GM12865 (cell line): ENCODE measurements around the gene RHOXF1.
"Not testable (repeated sequence)": the region's sequence is repeated elsewhere in the genome, so short reads cannot be mapped to it uniquely, and the experiment has no call there.

Experiments
- DNase-seq: peaks from one replicate; pipeline ENCODE4 v3.0.0; 2010; ENCODE audit warnings: low read depth
- H3K4me3 ChIP-seq: 2 replicates; pipeline ENCODE4 v1.5.1; 2011; ENCODE audit warnings: mild to moderate bottlenecking, low read depth, low read length, control low read depth
- TF ChIP-seq, protein P1 (sequence below): IDR thresholded peaks from 2 replicates; pipeline ENCODE4 v1.5.1; 2011; ENCODE audit warnings: low read length, control low read depth, low read depth, inconsistent platforms; ENCODE audit not compliant: insufficient read depth; ENCODE audit errors: missing control alignments

The RHOXF1 gene

DNA sequence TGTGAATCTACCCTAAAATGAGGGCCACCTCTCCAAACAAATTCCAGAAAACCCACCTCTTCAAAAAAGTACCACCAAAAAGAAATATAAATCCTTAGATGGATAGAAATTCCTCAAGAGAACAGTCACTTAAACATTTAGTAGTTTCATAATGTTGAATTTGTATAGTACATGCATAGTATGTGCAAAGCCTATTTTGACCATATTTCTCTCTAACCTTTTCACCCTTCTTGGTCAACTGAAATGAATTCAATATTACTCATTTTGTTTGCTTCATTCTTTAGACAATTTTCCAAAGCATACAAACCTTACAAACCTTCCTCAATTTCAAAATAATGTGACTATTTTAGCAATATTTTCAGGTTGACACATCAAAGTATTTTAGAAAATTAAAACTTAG is 4.1 kb downstream of the RHOXF1 start:
- no peak overlapping the region for H3K4me3 ChIP-seq

DNA sequence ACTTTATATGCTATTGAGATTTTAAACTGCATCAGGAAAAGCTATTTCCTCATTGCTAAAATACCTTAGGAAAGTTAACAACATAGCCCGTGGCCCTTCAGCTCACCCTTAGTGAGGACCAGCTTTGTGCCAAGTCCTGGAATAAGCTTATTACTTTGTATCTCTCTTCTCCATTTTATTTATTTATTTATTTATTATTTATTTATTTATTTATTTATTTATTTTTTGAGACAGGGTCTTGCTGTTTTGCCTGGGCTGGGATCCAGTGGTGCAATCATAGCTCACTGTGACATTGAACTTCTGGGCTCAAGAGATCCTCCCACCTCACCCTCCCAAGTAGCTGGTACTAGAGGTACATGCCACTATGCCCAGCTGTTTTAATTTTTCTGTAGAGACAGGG is 6.3 kb downstream of the RHOXF1 start:
- no peak for DNase-seq
- TF ChIP-seq, protein P1, sequence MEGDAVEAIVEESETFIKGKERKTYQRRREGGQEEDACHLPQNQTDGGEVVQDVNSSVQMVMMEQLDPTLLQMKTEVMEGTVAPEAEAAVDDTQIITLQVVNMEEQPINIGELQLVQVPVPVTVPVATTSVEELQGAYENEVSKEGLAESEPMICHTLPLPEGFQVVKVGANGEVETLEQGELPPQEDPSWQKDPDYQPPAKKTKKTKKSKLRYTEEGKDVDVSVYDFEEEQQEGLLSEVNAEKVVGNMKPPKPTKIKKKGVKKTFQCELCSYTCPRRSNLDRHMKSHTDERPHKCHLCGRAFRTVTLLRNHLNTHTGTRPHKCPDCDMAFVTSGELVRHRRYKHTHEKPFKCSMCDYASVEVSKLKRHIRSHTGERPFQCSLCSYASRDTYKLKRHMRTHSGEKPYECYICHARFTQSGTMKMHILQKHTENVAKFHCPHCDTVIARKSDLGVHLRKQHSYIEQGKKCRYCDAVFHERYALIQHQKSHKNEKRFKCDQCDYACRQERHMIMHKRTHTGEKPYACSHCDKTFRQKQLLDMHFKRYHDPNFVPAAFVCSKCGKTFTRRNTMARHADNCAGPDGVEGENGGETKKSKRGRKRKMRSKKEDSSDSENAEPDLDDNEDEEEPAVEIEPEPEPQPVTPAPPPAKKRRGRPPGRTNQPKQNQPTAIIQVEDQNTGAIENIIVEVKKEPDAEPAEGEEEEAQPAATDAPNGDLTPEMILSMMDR: no peak
- H3K4me3 ChIP-seq: no peak overlapping the region

More for the DNA sequence above, 4.1 kb downstream of the RHOXF1 start:
- TF ChIP-seq, protein P1: no peak
- no peak for DNase-seq

DNA sequence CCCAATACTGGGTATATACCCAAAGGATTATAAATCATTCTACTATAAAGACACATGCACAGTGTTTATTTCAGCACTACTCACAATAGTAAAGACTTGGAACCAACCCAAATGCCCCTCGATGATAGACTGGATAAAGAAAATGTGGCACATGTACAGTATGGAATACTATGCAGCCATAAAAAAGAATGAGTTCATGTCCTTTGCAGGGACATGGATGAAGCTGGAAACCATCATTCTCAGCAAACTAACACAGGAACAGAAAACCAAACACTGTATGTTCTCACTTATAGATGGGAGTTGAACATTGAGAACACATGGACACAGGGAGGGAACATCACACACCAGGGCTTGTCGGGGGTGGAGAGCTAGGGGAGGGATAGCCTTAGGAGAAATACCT is 11.0 kb downstream of the RHOXF1 start:
- H3K4me3 ChIP-seq, DNase-seq: not testable (repeated sequence)

DNA sequence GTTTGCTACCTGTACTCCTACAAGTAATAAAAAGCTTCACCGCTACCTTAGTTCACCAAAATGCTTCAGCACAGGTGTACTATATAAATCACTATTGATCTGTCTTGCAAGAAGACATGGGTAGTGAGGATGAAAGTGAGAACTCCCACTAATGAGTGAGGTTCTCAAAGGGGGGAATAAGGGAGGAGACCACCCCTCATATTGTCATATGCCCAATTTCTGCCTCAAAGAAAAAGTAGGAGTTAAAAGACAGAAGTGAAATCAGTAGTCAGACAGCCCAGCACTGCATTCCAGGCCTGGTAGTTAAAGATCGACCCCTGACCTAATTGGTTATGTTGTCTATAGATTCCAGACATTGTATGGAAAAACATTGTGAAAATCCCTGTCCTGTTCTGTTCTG is 14.7 kb downstream of the RHOXF1 start:
- not testable (repeated sequence) for DNase-seq, H3K4me3 ChIP-seq

DNA sequence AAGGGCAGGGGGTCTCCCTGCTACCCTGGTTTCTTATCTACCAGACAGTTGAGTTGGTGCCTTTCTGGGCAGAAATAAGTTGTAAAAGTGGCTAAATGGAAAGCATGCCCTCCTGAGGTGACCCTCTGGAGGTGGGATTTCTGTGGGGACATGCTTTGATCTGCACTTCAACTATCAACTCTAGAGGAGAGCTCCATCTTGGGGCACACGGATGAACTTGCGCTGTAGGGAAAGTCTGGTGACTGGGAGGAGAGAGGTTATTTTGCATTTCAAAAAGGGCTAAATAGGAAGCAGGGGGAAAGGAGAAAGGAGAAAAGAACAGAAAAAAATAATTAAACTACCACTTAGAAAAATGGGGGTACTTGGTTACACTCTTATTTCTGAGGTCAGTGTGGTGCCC is 25.5 kb downstream of the RHOXF1 start:
- no peak overlapping the region for H3K4me3 ChIP-seq
- DNase-seq: no peak
- TF ChIP-seq, protein P1: no peak

DNA sequence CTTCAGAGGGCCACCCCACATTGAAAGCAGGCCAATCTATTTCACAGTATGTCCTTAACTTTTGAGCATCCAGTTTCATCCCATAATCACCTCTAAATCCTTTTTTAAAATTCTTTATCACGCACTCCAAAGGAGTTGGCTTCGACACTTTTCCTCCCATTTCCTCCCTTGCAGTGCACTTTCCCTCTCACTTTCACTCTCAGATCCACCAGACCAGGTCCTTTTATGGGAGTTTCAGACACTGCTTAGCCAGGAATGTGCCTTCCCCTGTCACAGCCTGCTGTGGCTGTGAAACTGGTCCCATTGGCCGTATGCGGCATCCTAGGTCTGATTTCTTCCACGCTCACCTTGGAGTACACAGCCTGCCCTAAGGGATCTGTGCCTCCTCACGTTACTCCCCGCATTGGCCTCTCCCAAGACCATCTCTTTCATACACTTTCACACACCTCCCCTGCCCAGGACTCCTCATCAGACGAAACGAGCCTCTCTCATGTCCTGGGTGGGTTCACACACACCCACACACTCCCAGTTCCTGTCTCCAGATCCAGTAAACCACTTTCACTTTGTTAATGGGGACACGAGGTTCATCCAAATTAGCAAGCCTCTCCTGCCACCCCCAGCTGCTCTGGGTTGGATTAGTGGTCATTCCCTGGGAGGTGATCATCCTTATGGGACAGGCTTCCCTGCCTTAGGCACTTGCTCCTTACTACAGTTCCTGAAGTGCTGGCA is 28.3 kb downstream of the RHOXF1 start:
- no peak for DNase-seq
- no peak overlapping the region for H3K4me3 ChIP-seq
- TF ChIP-seq, protein P1: no peak

DNA sequence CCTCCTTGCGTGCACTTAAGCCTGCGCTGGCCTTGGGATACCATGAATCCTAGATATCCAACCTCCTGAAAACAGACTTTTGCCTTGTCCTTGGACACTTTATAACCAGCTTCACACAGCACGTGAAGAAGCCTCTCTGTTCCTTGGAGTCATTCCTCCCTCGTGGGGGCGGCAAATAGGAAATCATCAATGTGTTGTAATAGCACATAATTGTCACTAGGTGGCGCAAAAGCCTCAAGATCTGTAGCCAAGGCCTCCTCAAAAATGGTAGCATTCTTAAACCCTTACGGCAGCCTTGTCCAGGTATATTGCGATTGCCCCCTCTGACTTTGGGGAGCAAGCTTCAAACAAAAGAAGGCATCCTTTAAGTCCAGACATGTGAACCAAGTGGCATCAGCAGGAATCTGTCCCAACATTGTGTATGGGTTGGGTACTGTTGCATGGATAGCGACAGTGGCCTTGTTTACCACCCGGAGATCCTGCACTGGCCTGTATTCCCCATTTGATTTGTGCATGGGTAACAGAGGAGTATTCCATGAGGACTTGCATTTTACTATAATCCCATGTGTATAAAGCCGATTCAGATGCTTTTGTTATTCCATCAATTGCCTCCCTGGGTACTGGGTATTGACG is 30.0 kb downstream of the RHOXF1 start:
- not testable (repeated sequence) for DNase-seq, H3K4me3 ChIP-seq

DNA sequence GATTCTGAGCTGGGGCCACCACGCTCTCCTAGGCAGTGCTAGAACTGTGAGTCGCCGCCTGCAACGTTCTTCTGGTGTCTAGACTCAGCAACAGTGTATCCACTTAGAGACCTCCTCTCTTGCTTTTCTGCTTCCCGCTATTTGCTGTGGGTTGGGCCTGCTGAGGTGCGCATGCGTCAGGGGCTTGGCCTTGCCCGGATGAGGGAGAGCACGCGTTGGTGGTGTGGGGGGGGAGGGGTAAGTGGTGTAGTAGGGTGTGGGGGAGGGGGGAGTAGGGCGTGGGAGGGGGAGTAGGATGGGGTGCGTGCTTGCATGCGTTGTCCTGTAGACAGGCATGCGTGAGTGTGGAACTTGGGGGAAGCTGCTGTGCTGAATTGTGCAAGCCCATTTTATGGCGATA is 38.1 kb downstream of the RHOXF1 start, which contains the start of gene RHOXF2B:
Gene RHOXF2B, minus strand, starts transcription at position 101 of the 400 bp plus-strand sequence. CDS start 138 bp downstream, outside the sequence.
- DNase-seq, H3K4me3 ChIP-seq: not testable (repeated sequence)

DNA sequence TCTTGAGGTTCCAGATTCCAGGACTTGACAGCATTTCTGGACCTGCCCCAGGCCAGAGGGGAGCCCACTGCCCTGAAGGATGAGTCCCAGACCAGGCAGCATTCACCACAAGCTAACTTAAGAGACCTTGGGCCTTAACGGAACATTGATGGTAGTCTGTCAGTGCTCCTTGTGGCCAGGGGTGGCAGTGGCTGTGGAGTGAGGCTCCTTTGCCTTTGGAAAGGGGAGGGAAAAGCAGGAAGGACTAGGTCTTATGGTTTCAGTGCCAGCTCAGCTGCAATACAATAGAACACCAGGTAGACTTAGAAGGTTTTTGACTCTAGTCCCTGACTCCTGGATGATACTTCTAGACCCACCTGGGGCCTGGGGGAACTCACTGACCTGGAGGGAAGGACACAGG is 49.5 kb downstream of the RHOXF1 start:
- H3K4me3 ChIP-seq, DNase-seq: not testable (repeated sequence)
